K562 (cell line): ENCODE results near the gene MYADML2. TPM values are rescaled to one million over a fixed set of nuclear protein-coding genes. Genes with fewer than 3 reads are reported as not detected.

Experiments used
- FOXK1 ChIP-seq: sonication (generic); formaldehyde crosslinking; IDR thresholded peaks from 2 replicates; pipeline ENCODE4 v1.8.0; 2022; ENCODE audit warnings: missing genetic modification reagents, mild to moderate bottlenecking, borderline replicate concordance
- polyA plus RNA-seq, 8 experiments: library from polyadenylated mRNA; depleted of rRNA in 4 of 8; stranded (reverse) in 5 of 8; unstranded in 3 of 8; fragments of >200 nt; fragmentation: Nextera tagmentation in 2 of 8; fragmentation: Illumina TruSeq in 1 of 8; extraction: Ambion mirVana in 2 of 8; extraction: Trizol in 1 of 8; gene quantifications; 2 replicates each; pipeline versions ENCODE4 v1.2.1 to v1.2.3, GENCODE V29; 2011 to 2014; ENCODE audit warnings: inconsistent platforms in 1 of 8, missing spikeins in 1 of 8
- total RNA-seq, 7 experiments: library from RNA; depleted of rRNA in 6 of 7; stranded (reverse); fragments of >200 nt in 6 of 7; fragmentation: Illumina TruSeq in 2 of 7; extraction: Trizol in 2 of 7; gene quantifications; 2 replicates each; pipeline versions ENCODE4 v1.2.1 to v1.2.3, GENCODE V29; 2011 to 2021; ENCODE audit warnings: low replicate concordance in 1 of 7
- TF ChIP-seq, protein P1 (sequence below), 2 experiments: fragments of 450-650 bp in 1 of 2; sonication (generic) in 1 of 2; formaldehyde crosslinking in 1 of 2; IDR thresholded peaks; 2 replicates each; pipeline versions ENCODE4 v1.7.1 to v1.9.0; 2016 to 2022; ENCODE audit warnings: inconsistent platforms in 1 of 2, mild to moderate bottlenecking in 1 of 2, missing genetic modification reagents in 1 of 2
- TF ChIP-seq, protein P2 (sequence below), 3 experiments: IDR thresholded peaks in 2 of 3; conservative IDR thresholded peaks in 1 of 3; 2 replicates each; pipeline ENCODE4 v1.5.1; 2011 to 2012; ENCODE audit warnings: low read length in 3 of 3, mild to moderate bottlenecking in 3 of 3, control low read depth in 2 of 3, improper control_type of control experiment in 1 of 3, inconsistent platforms in 1 of 3, low read depth in 1 of 3, mixed read lengths in 1 of 3, moderate library complexity in 1 of 3; ENCODE audit not compliant: insufficient read depth in 2 of 3
- TF ChIP-seq, protein P3 (sequence below): sonication (generic); formaldehyde crosslinking; IDR thresholded peaks from 2 replicates; pipeline ENCODE4 v1.8.1; 2023; ENCODE audit warnings: mild to moderate bottlenecking, missing genetic modification reagents
- TF ChIP-seq, protein P4 (sequence below): fragments of 450-650 bp; IDR thresholded peaks from 2 replicates; pipeline ENCODE4 v1.6.1; 2017; ENCODE audit warnings: antibody characterized with exemption
- TF ChIP-seq, protein P5 (sequence below): sonication (generic); formaldehyde crosslinking; IDR thresholded peaks from 2 replicates; pipeline ENCODE4 v1.8.1; 2023; ENCODE audit warnings: mild to moderate bottlenecking, missing genetic modification reagents

The MYADML2 gene
- total and polyA plus RNA-seq, 9 of the 15 experiments (the other 6 are each of a cell fraction or from before 2014, with no cell fraction given), result not detected

DNA sequence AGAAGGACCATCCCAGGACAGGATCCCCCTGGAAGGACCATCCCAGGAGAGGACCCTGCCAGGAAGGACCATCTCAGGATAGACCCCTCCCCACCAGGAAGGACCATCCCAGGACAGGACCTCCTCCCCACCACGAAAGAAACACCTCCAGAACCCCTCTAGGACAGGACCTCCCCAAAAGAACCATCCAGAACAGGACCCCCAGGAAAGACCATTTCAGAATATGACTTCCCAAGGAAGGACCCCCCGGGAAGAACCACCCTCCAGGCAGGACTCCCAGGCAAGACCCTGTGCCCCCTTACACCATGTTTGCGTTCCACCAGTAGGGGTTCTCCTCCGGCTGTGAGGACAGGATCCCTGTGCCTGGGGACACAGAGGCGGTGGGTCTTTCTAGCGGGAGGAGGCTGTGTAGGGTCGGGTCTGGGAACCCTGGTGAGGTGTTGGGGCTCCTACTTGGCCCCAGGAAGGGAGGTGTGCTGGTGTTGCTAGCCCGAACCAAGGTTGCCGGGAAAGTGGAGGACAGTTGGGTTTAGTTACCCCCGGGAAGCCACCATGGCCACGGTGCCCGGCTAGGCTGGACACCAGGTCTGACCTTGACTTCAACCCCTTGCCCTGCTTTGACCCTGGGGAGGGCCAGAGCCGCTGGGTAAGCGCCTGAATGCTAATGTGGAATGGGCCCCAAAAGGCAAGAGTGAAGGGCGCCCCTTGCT, 11.8 kb upstream of the MYADML2 start (continued):
- TF ChIP-seq, protein P1, sequence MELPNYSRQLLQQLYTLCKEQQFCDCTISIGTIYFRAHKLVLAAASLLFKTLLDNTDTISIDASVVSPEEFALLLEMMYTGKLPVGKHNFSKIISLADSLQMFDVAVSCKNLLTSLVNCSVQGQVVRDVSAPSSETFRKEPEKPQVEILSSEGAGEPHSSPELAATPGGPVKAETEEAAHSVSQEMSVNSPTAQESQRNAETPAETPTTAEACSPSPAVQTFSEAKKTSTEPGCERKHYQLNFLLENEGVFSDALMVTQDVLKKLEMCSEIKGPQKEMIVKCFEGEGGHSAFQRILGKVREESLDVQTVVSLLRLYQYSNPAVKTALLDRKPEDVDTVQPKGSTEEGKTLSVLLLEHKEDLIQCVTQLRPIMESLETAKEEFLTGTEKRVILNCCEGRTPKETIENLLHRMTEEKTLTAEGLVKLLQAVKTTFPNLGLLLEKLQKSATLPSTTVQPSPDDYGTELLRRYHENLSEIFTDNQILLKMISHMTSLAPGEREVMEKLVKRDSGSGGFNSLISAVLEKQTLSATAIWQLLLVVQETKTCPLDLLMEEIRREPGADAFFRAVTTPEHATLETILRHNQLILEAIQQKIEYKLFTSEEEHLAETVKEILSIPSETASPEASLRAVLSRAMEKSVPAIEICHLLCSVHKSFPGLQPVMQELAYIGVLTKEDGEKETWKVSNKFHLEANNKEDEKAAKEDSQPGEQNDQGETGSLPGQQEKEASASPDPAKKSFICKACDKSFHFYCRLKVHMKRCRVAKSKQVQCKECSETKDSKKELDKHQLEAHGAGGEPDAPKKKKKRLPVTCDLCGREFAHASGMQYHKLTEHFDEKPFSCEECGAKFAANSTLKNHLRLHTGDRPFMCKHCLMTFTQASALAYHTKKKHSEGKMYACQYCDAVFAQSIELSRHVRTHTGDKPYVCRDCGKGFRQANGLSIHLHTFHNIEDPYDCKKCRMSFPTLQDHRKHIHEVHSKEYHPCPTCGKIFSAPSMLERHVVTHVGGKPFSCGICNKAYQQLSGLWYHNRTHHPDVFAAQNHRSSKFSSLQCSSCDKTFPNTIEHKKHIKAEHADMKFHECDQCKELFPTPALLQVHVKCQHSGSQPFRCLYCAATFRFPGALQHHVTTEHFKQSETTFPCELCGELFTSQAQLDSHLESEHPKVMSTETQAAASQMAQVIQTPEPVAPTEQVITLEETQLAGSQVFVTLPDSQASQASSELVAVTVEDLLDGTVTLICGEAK (IDR thresholded peaks at IDR 0.05), result peak; percentile 70
- TF ChIP-seq, protein P1 (CRISPR knock-in tag; IDR thresholded peaks at IDR 0.05), result no peak
- TF ChIP-seq, protein P2, sequence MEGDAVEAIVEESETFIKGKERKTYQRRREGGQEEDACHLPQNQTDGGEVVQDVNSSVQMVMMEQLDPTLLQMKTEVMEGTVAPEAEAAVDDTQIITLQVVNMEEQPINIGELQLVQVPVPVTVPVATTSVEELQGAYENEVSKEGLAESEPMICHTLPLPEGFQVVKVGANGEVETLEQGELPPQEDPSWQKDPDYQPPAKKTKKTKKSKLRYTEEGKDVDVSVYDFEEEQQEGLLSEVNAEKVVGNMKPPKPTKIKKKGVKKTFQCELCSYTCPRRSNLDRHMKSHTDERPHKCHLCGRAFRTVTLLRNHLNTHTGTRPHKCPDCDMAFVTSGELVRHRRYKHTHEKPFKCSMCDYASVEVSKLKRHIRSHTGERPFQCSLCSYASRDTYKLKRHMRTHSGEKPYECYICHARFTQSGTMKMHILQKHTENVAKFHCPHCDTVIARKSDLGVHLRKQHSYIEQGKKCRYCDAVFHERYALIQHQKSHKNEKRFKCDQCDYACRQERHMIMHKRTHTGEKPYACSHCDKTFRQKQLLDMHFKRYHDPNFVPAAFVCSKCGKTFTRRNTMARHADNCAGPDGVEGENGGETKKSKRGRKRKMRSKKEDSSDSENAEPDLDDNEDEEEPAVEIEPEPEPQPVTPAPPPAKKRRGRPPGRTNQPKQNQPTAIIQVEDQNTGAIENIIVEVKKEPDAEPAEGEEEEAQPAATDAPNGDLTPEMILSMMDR (IDR thresholded peaks at IDR 0.05 in 2 of 3, conservative IDR thresholded peaks at IDR 0.05 in 1 of 3; ENCODE audit: insufficient read depth in 2 of 3, low read depth in 1 of 3, low read length in 3 of 3), result peak in 2 of 3 experiments; percentile 8 to 32; a peak in 2 of 6 replicates
- TF ChIP-seq FOXK1, result 0 out of 2 replicates have a peak, but pooled peaks have one; percentile 32
- TF ChIP-seq, protein P3, sequence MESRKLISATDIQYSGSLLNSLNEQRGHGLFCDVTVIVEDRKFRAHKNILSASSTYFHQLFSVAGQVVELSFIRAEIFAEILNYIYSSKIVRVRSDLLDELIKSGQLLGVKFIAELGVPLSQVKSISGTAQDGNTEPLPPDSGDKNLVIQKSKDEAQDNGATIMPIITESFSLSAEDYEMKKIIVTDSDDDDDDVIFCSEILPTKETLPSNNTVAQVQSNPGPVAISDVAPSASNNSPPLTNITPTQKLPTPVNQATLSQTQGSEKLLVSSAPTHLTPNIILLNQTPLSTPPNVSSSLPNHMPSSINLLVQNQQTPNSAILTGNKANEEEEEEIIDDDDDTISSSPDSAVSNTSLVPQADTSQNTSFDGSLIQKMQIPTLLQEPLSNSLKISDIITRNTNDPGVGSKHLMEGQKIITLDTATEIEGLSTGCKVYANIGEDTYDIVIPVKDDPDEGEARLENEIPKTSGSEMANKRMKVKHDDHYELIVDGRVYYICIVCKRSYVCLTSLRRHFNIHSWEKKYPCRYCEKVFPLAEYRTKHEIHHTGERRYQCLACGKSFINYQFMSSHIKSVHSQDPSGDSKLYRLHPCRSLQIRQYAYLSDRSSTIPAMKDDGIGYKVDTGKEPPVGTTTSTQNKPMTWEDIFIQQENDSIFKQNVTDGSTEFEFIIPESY (CRISPR knock-in tag), result peak; percentile 45; the same call in 1 of the 2 replicates
- TF ChIP-seq, protein P4, sequence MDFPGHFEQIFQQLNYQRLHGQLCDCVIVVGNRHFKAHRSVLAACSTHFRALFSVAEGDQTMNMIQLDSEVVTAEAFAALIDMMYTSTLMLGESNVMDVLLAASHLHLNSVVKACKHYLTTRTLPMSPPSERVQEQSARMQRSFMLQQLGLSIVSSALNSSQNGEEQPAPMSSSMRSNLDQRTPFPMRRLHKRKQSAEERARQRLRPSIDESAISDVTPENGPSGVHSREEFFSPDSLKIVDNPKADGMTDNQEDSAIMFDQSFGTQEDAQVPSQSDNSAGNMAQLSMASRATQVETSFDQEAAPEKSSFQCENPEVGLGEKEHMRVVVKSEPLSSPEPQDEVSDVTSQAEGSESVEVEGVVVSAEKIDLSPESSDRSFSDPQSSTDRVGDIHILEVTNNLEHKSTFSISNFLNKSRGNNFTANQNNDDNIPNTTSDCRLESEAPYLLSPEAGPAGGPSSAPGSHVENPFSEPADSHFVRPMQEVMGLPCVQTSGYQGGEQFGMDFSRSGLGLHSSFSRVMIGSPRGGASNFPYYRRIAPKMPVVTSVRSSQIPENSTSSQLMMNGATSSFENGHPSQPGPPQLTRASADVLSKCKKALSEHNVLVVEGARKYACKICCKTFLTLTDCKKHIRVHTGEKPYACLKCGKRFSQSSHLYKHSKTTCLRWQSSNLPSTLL, result 0 out of 2 replicates have a peak, but pooled peaks have one; percentile 29
- TF ChIP-seq, protein P5, sequence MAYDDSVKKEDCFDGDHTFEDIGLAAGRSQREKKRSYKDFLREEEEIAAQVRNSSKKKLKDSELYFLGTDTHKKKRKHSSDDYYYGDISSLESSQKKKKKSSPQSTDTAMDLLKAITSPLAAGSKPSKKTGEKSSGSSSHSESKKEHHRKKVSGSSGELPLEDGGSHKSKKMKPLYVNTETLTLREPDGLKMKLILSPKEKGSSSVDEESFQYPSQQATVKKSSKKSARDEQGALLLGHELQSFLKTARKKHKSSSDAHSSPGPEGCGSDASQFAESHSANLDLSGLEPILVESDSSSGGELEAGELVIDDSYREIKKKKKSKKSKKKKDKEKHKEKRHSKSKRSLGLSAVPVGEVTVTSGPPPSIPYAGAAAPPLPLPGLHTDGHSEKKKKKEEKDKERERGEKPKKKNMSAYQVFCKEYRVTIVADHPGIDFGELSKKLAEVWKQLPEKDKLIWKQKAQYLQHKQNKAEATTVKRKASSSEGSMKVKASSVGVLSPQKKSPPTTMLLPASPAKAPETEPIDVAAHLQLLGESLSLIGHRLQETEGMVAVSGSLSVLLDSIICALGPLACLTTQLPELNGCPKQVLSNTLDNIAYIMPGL (CRISPR knock-in tag), result no peak
